ENCODE data around the gene KRT36.

DNA sequence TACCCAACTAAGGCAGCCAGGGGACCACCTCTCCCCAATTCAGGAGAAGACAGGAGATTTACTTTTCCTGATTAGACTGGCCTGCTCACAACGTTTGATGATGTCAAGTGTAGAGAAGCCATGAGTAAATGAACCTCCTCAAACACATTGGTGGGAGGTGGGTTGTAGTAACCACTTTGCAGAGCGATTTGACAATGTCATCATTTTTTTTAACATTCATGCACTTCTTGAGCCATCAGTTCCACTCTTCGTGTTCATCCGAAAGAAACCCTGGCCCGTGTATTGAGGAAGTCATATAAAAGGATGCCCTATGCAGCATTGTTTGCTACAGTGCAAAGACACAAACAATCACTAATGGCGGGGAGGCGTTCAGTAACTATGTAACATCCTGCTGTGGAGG is 43.9 kb upstream of the KRT36 start:
- no peak for TF ChIP-seq EZH2 (optimal IDR thresholded peaks at IDR 0.05; ENCODE audit: low read depth, low read length)
- TF ChIP-seq, protein P1, sequence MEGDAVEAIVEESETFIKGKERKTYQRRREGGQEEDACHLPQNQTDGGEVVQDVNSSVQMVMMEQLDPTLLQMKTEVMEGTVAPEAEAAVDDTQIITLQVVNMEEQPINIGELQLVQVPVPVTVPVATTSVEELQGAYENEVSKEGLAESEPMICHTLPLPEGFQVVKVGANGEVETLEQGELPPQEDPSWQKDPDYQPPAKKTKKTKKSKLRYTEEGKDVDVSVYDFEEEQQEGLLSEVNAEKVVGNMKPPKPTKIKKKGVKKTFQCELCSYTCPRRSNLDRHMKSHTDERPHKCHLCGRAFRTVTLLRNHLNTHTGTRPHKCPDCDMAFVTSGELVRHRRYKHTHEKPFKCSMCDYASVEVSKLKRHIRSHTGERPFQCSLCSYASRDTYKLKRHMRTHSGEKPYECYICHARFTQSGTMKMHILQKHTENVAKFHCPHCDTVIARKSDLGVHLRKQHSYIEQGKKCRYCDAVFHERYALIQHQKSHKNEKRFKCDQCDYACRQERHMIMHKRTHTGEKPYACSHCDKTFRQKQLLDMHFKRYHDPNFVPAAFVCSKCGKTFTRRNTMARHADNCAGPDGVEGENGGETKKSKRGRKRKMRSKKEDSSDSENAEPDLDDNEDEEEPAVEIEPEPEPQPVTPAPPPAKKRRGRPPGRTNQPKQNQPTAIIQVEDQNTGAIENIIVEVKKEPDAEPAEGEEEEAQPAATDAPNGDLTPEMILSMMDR (IDR thresholded peaks at IDR 0.05; ENCODE audit: low read length) = no peak
- TF ChIP-seq EZH2phosphoT487 (IDR thresholded peaks at IDR 0.05; ENCODE audit: low read length) = no peak
